ENCODE measurements around the gene CAPN1. TPM values are rescaled to one million over a fixed set of nuclear protein-coding genes. Genes with fewer than 3 reads are reported as not detected.

CAPN1 gene
- total and polyA plus RNA-seq, 2 of the 13 experiments (the other 11 are each of a cell fraction or from before 2014, with no cell fraction given) = 57.3 to 82.6 TPM

DNA sequence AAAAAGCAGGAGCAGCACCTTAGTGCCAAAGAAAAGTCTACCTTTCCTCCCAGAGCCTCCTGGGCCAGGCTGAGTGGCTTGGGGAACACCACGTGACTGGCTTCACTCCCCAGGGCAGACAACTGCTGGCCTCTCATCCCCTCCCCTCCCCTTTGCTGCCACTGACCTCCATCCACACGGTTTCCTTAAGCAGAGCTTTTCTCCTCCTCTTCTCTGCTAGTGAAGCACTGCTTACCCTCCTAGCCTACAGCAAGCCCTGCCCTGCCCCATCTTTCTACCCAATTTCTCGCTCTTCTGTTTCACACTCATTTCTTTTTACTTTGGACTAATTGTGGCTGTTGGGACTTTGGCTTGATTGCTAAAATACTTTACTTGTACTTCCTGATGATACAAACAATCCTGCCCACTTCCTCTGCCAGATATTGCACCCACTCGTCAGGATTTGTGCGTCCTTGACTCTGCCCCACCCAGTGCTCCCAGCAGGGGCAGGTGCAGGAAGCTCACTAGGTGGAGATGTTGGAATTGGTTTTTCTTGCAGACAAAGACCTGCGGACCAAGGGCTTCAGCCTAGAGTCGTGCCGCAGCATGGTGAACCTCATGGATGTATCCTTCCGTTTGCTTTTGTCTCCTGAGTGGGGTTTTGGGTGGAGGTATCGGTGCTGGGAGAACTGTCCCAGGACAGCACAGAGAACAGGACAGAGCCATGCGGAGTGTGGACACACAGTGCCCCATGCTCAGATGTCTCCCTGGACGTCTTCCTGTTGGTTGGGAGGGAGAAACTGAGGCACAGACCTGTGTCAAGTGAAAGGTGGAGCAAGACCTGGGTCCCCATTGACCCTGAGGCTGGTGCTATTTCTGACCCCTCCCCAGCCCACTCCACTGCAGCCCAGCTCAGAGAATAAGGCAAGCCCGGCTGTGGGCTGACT lies 27.3 kb downstream of the CAPN1 start:
- 95% methylated on average over 12 of the region's 13 CpGs for WGBS (ENCODE audit: low lambda C conversion rate)
- Histone ChIP-seq H4K20me1 (ENCODE audit: insufficient read depth, low read length) (no peaks in the 10 kb centered on the region), H3K27me3 (ENCODE audit: control insufficient read depth in 1 of 2, insufficient read depth in 2 of 2, low read length in 2 of 2) (no peaks in the 10 kb centered on the region), H3K27ac (ENCODE audit: extremely low read length, insufficient read depth, low read length) (no peak overlapping the region), H3K9me3 (ENCODE audit: low read length) (no peaks in the 10 kb centered on the region), H3K4me1 (ENCODE audit: insufficient read depth, low read length) (no peaks in the 10 kb centered on the region), H3K79me2 (ENCODE audit: insufficient read depth, low read length) (no peaks in the 10 kb centered on the region), H3K36me3 (replicated peaks in 1 of 2; ENCODE audit: control insufficient read depth in 1 of 2, insufficient read depth in 2 of 2, low read length in 2 of 2) (peaks cover 28 to 47% of the 10 kb centered on the region in 2 experiments), H3K9ac (ENCODE audit: insufficient read depth, low read depth, low read length) (no peak overlapping the region), H3K4me2 (ENCODE audit: low read depth, low read length) (no peak overlapping the region), H3K4me3 (replicated peaks in 1 of 3; ENCODE audit: insufficient read depth in 1 of 3, low read depth in 2 of 3, low read length in 3 of 3) (no peak overlapping the region), H2AFZ (ENCODE audit: low read length) (no peak overlapping the region)
- no peak for ATAC-seq
- TF ChIP-seq ZNF205 (CRISPR knock-in tag; IDR thresholded peaks at IDR 0.05) (no peak), IRF2 (CRISPR knock-in tag; IDR thresholded peaks at IDR 0.05) (no peak), ATF1 (CRISPR knock-in tag; IDR thresholded peaks at IDR 0.05) (no peak), FOXC1 (CRISPR knock-in tag; IDR thresholded peaks at IDR 0.05; ENCODE audit: borderline replicate concordance) (no peak), ZNF567 (CRISPR knock-in tag; IDR thresholded peaks at IDR 0.05; ENCODE audit: borderline replicate concordance) (no peak), KMT2A (CRISPR knock-in tag; IDR thresholded peaks at IDR 0.05) (no peak), ZNF713 (CRISPR knock-in tag; IDR thresholded peaks at IDR 0.05) (no peak), ZNF761 (CRISPR knock-in tag; conservative IDR thresholded peaks at IDR 0.05) (no peak), FOXJ3 (CRISPR knock-in tag; IDR thresholded peaks at IDR 0.05; ENCODE audit: borderline replicate concordance) (no peak), NPAS2 (CRISPR knock-in tag; IDR thresholded peaks at IDR 0.05; ENCODE audit: borderline replicate concordance) (no peak), RFX5 (IDR thresholded peaks at IDR 0.05; ENCODE audit: low read depth, low read length) (no peak), ZNF17 (CRISPR knock-in tag; IDR thresholded peaks at IDR 0.05) (no peak), HMG20B (CRISPR knock-in tag; conservative IDR thresholded peaks at IDR 0.05) (no peak), CC2D1A (CRISPR knock-in tag; IDR thresholded peaks at IDR 0.05) (no peak)
- TF ChIP-seq, protein P1, sequence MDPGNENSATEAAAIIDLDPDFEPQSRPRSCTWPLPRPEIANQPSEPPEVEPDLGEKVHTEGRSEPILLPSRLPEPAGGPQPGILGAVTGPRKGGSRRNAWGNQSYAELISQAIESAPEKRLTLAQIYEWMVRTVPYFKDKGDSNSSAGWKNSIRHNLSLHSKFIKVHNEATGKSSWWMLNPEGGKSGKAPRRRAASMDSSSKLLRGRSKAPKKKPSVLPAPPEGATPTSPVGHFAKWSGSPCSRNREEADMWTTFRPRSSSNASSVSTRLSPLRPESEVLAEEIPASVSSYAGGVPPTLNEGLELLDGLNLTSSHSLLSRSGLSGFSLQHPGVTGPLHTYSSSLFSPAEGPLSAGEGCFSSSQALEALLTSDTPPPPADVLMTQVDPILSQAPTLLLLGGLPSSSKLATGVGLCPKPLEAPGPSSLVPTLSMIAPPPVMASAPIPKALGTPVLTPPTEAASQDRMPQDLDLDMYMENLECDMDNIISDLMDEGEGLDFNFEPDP (CRISPR knock-in tag; conservative IDR thresholded peaks at IDR 0.05) = no peak
- TF ChIP-seq, protein P2, sequence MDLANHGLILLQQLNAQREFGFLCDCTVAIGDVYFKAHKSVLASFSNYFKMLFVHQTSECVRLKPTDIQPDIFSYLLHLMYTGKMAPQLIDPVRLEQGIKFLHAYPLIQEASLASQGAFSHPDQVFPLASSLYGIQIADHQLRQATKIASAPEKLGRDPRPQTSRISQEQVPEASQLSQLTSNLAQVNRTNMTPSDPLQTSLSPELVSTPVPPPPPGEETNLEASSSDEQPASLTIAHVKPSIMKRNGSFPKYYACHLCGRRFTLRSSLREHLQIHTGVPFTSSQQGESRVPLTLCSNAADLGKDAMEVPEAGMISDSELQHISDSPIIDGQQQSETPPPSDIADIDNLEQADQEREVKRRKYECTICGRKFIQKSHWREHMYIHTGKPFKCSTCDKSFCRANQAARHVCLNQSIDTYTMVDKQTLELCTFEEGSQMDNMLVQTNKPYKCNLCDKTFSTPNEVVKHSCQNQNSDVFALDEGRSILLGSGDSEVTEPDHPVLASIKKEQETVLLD (CRISPR knock-in tag; IDR thresholded peaks at IDR 0.05; ENCODE audit: low read depth) = no peak
- no TSS peak for BruUV-seq (replicated peaks)
- ChIA-PET POLR2A (no interaction called here), CTCF (ENCODE audit: low intra/inter-chr PET ratio, low total read pairs) (no interaction called here)
- no peak for DNase-seq (ENCODE audit: low spot score)
- in situ Hi-C loops (cut with HindIII; ENCODE audit: extremely low pct_ligation_motif_present, low pct_unique_long_range_greater_than_20kb) (no loop called here), intact Hi-C loops (cut with micrococcal nuclease; ENCODE audit: unreplicated experiment) (no loop called here)
- FAIRE-seq = no peak
